Left hindlimb (tissue), 1 donor: ENCODE data around the gene RECK.

ENCODE experiments used
- DNase-seq: peaks from one replicate; pipeline ENCODE4 v3.0.0-alpha.2; 2018

RECK gene

GRCh38 chr9:36140086-36141084, 103.7 kb downstream of the RECK start:
- no peak for DNase-seq

GRCh38 chr9:36141288-36141687, 104.6 kb downstream of the RECK start:
- DNase-seq = no peak

DNA sequence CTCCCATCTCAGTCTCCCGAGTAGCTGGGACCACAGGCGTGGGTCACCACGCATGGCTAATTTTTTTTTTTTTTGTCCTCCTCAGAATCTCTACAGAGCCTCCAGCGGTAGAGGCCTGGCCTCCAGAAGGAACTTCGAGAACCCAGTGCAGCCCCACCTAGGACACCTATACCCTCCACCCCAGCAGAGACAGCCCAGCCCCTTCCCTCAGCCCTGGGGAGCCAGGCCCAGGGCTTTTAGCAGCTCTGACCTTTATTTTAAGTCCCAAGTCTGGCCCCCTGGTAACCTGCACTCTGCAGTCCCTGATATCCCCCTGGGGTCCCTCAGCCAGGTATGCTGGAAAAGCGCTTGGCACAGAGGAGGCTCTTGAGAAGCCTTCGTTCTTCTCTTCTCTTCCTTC, 105.0 kb downstream of the RECK start:
- no peak for DNase-seq

- DNase-seq = no peak
Observed at GRCh38 chr9:36142510-36143244, 106.0 kb downstream of the RECK start.

DNA sequence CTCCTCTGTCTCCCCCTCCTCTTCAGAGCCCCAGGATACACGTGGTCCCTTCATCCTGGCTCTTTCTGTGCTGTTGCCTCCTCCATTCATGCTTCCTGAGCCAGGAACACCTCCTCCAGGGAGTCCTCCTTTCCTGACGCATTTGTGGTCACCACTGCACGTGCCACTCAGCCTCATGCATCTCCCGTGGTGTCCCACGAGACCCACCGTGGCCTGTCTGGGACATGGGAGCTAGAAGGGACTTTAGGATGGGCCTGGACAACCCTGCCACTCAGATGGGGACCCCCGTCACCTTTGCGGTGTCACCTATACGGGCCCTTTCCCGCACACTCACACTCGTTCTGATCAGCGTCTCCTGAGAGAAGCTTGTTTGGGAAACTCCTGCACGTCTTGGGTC, 106.5 kb downstream of the RECK start:
- DNase-seq = no peak

DNA sequence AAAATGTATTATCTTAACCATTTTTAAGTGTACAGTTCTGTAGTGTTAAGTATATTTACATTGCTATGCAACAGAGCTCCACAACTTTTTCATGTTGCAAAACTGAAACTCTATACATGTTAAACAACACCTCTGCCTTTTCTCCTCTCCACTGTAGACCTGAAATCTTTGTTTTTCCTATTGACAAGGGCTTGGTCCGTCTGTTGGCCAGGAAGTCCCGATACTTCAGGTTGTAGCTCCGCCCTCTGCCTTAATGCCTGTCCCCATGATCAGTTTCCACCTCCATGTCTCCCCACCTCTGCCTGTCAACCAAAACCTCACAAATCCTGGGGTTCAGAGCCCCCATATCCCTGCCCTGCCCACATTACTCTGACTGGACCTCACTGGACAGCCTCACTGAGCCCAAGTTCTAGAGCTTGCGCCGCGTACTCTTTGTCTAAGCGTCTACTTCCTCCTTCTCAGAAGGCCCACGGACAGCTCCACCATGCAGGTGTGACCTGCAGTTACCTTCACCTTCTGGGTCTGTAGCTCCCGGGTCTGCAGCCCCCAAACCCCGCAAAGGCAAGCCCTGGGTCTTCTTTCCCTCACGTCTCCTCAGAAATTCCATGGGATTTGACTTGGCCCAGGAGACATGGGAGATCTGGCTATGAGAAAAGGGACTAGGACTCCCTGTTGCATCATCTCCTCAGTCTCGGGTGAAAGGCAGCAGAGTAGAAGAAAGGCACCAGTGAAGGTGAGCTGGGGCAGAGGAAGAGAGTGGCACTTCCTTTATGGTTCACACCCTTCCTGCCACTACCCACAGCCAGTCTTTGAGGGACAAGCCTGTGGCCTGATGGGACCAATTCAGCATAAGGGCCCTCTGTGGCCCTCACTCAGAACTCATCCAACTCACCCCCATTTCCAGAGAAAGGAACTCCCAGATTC, 107.9 kb downstream of the RECK start:
- DNase-seq = no peak

DNA sequence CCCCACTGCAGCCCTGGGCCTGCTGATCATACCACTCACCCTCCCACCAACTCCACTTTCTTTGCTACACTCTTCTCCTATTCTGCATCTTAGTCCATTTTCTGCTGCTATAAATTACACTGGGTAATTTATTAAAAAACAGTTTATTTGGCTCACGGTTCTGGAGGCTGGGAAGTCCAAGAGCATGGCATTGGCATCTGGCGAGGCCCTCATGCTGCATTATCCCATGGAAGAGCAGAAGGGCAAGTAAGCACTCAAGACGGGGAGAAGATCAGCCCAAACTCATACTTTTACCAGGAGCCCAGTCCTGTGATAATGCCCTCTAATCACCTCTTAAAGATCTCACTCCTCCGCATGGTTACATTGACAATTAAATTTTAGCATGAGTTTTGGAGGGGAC, 109.3 kb downstream of the RECK start:
- no peak for DNase-seq

GRCh38 chr9:36146651-36147050, 109.9 kb downstream of the RECK start:
- DNase-seq = no peak

- DNase-seq = no peak
Observed at GRCh38 chr9:36147441-36148175, 110.9 kb downstream of the RECK start.

GRCh38 chr9:36148311-36149051, 111.8 kb downstream of the RECK start:
- peak; percentile 88 for DNase-seq

DNA sequence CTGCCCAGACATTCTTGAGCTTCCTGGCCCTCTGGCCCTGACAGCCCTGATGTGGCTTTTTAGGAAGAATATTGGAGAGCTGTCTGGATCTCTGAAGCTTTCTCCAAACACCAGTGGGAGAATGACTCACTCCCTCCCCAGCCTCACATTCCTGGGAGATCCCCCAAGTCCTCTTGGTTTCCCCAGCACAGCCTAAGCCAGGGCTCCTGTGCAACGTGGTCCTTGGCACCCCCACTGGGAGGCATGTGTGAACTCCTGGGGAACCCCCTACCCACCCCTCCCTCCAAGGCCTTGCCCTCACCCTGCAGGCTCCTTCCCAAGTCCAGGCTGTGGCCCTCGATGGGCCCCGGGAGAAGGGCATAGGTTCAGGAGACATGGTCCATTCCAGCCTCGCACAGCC, 112.5 kb downstream of the RECK start:
- no peak for DNase-seq

- peak; percentile 27 for DNase-seq
Observed at GRCh38 chr9:36150574-36151315, 114.0 kb downstream of the RECK start.

DNA sequence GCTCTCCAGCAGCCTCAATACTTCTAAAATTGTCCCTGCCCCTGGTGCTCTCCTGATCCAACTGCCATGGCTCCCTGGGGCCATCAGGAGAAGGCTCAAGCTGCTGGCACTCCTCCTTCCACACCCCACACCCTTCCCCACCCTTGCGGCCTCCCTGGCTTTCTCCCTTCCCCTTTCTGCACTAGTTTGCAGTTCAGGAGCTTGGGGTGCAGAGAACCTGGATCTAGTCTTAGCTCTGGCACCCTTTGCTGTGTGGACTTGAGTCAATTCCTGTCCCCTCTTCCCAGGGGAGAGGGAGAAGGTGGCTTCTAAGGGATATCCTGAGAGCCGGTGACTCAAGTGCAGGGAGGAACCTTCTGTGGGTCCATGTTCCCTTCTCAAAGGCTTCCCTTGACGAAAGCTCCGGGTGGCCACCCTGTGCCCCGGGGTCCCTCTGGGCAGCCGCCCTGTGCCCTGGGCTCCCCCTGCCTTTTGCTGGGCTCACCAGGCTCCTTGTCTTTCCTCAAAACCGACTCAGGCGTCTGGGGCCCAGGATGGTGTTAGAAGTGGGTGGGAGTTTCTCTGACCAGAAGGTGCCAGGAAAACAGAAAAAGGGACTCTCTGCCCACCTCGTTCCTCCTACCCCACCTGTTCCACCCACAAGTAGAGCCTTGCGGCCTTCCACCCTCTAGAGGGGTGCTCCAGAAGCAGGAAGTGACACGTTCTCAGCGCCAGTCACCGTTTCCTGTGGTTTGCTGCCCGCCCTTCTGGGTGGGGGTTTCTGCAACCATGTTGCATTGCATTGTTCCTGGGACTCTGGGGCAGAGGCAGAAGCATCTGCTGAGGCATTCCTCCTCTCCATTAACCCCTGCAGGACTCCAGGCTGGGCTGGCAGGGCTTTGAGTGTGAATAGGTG, 114.8 kb downstream of the RECK start:
- DNase-seq = no peak

DNA sequence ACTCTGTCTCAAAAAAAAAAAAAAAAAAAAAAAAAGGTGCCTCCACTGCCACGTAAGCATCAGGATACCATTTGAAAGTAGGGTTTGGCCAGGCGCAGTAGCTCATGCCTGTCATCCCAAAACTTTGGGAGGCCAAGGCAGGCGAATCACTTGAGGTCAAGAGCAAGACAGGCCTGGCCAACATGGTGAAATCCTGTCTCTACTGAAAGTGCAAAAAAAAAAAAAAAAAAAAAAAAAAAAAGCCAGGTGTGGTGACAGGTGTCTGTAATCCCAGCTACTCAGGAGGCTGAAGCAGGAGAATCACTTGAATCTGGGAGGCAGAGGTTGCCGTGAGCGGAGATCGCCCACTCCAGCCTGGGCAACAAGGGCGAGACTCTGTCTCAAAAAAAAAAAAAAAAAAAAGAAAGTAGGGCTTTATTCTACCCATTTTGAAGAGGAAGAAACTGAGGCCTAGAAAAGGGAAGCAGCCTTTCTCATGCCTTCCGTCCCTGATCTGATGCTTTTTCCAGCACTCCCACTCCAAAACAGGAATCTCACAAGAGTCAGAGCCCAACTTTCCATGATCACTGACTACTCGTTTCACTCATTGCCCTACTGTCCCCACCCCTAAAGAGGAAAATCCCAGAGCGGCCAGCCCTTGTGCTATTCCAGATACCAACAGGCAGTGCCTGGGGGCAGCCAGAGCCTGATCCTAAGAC, 116.2 kb downstream of the RECK start:
- no peak for DNase-seq

- no peak for DNase-seq
Observed at GRCh38 chr9:36153746-36154145, 117.0 kb downstream of the RECK start.

GRCh38 chr9:36154331-36154952, 117.7 kb downstream of the RECK start:
- DNase-seq = peak; percentile 72

DNA sequence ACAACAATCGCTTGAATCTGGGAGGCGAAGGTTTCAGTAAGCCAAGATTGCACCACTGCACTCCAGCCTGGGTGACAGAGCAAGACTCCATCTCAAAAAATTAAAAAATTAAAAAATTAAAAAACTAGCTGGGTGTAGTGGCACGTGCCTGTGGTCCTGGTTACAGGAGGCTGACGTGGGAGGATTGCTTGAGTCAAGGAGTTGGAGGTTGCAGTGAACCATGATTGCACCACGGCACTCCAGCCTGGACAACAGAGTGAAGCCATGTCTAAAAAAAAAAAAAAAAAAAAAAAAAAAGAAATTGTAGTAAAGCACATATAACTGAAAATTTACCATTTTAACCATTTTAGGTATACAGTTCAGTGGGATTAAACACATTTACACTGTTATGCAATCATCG, 119.4 kb downstream of the RECK start:
- no peak for DNase-seq

DNA sequence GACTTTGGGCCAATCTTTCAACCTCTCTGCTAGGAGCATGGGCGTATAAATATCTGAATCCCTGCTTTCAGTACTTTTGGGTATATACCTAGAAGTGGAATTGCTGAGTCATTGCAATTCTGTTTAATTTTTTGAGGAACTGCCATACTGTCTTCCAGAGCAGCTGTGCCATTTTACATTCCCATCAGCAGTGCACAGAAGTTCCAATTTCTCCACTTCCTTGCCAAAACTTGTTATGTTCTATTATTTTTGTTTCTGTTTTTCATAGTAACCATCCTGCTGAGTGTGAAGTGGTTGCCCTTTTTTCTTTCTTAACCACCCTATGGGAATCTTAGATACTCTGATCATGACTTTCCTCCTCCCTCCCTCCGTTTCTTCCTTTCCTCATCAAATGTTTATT, 121.4 kb downstream of the RECK start:
- no peak for DNase-seq
